Renal cortical epithelial cell (primary cell): ENCODE results near the gene CAMK1G. TPM values are rescaled to one million over a fixed set of nuclear protein-coding genes. Genes with fewer than 3 reads are reported as not detected.
A peak's percentile ranks its signal among the peaks of the same experiment; 100 is the strongest.

Source experiments
- DNase-seq: peaks from one replicate; pipeline ENCODE4 v3.0.0-alpha.2; 2011; ENCODE audit warnings: low read depth
- total RNA-seq: library from RNA; depleted of rRNA; stranded (reverse); fragments of >200 nt; gene quantifications from 2 replicates; pipeline ENCODE4 v1.2.3, GENCODE V29; 2014

The CAMK1G gene
- total RNA-seq, 1 donor from 2014 or later: 0.55 TPM

GRCh38 chr1:209600541-209600940 lies 17.0 kb downstream of the CAMK1G start:
- no peak for DNase-seq

DNA sequence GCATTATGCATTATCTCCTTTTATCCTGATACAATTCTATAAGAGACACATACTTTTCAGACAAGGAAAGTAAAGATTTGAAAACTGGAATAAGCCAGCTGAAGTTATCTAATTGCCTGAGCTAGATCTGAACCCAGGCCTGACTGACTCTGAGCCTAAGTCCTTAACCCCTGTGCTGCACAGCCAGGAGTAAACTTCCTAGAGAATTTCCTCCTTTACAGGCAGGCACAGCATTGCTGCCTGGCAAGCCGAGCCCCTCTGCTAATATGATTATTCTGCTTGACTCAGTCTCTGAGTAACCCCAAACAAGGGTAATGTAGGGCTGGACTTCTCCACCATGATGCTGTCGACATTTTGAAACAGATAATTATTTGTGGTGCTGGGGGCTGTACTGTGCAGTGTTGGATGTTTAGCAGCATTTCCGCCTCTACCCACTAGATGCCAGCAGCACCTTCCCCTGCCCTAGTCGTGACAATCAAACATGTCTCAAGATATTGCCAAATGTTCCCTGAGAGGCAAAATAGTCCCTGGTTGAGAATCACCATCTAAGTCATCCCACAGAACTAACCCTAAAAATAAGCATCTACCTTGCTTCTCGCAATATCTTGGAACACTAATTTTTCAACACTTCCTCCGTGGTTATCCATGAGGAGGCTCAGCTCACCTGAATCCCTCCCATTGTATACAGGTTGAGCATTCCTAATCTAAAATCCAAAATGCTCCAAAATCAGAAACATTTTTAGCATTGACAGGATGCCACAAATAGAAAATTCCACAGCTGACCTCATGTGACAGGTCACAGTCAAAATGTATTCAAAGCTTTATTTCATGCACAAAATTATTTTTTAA lies 18.5 kb downstream of the CAMK1G start:
- DNase-seq: peak; percentile 61

- no peak for DNase-seq
These were observed 20.4 kb downstream of the CAMK1G start for GRCh38 chr1:209603877-209604276.

GRCh38 chr1:209607102-209607794 lies 23.7 kb downstream of the CAMK1G start:
- peak; percentile 83 for DNase-seq

- no peak for DNase-seq
These were observed 24.3 kb downstream of the CAMK1G start for GRCh38 chr1:209607795-209608178.

GRCh38 chr1:209609041-209609790 lies 25.7 kb downstream of the CAMK1G start:
- DNase-seq: no peak

- peak; percentile 39 for DNase-seq
These were observed 26.5 kb downstream of the CAMK1G start for GRCh38 chr1:209609791-209610630.

DNA sequence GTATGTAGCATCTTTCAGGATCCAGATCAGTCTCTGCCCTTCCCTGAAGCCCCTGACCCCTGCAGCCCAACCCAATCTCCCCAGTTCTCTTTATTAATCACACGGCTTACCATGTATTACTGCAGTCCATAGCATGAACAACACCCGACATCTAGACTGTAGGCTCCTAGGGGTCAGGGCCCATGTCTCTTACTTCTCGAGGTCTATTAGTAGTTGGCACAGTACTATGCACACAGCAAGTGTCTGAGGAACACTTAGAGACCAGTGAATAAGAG lies 27.1 kb downstream of the CAMK1G start:
- DNase-seq: no peak

DNA sequence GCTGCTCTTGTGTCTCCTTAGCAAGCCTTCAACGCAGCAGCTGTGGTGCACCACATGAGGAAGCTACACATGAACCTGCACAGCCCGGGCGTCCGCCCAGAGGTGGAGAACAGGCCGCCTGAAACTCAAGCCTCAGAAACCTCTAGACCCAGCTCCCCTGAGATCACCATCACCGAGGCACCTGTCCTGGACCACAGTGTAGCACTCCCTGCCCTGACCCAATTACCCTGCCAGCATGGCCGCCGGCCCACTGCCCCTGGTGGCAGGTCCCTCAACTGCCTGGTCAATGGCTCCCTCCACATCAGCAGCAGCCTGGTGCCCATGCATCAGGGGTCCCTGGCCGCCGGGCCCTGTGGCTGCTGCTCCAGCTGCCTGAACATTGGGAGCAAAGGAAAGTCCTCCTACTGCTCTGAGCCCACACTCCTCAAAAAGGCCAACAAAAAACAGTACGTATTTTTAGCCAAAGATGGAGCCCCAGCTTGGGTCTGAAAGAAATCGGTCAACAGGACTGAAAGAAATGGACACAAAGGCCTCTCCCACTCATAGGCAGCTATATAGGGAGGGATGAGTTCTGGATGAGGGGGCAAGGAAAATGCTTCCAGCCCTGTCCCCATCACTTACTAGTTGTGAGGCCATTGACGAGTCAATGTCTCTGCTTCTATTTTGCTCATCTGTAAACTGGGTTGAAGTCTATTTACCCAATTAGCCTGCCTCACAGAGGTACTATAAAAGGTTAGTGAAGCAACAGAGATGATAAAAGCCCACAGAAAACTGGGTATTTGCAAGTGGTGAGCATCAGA lies 28.5 kb downstream of the CAMK1G start:
- no peak for DNase-seq

DNA sequence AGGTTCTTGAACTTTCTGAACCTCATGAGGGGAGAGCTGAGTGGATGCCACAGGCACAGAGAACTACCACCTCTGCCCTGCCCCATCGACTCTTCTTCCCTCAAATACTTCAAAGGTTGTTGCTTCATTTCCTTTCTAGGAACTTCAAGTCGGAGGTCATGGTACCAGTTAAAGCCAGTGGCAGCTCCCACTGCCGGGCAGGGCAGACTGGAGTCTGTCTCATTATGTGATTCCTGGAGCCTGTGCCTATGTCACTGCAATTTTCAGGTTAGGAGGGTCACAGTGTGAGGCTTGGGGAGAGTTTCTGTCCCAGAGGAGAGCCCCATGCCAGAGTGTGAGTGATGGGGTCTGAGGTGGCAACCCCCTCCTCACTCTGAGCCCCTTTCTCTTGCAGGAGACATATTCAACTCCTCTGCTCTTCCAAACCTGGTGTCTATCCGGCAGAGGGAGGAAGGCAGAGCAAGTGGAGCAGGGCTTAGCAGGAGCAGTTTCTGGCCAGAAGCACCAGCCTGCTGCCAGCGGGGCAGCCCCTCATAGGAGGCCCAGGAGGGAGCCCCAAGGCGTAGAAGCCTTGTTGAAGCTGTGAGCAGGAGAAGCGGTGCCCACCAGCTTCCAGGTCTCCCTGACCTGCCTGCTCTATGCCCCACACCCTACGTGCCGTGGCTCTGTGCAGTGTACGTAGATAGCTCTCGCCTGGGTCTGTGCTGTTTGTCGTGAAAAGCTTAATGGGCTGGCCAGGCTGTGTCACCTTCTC lies 29.3 kb downstream of the CAMK1G start:
- DNase-seq: no peak

DNA sequence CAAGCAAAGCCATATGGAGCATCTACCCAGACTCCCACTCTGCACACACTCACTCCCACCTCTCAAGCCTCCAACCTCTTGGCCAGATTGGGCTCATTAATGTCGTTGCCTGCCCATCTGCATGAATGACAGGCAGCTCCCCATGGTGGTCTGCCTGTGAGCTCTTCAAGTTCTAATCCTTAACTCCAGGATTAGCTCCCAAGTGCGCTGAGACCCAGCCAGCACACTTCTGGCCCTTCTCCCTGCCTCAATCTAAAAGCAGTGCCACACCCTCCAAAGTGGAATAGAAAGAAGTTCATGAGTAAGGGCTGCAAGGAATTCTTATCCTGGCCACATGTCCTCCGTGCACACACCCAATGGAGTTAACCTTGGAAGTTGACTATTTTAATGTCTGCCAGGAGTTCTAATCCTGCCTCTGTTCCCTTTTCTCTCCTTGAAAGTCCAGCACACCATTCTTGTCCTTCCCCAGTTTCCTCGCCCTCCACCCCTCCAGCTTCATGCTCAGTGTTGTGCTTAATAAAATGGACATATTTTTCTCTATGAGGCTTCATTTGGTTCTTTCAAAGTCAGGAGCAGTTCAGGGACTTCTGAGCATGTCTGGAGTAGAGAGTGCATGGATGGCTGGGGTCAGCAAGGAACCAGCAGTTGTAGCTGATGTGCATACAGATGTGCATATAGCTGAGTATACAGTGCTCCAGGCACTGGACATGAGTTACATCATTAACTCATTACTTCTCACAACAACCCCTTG lies 30.1 kb downstream of the CAMK1G start:
- no peak for DNase-seq

DNA sequence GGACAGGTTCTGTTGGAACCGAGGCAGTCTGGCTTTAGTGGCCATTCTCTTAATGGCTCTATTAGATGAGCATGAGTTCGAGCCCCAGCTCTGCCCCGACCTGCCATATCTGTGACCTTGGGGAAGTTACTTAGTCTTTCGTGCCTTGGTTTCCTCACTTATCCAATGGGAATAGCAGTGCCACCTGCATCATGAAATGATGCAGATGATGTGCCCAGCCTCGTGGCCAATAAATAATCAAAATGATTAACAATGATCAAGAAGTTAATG lies 30.6 kb downstream of the CAMK1G start:
- DNase-seq: no peak

DNA sequence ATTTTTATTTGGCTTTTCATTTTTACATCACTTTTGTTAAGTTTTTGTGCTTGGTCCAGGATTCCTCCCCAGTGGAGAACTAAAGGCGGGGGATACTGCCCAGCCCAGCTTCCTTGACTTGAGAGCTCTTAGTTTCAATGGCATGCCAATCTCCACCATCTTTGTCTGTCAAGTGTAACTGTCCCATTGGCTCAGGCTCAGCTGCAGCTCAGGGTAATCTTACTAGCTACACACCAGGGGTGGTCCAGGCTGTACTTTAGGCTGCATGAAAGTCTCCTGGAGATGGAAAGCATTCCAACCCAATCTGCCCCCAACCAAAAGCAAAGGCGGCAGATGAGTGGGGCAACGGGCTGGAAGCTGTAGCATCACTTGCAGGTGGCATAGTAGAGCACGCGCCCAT lies 31.4 kb downstream of the CAMK1G start:
- no peak for DNase-seq

- no peak for DNase-seq
These were observed 33.0 kb downstream of the CAMK1G start for GRCh38 chr1:209616366-209617046.

- DNase-seq: no peak
These were observed 33.6 kb downstream of the CAMK1G start for GRCh38 chr1:209617047-209617673.

- no peak for DNase-seq
These were observed 34.2 kb downstream of the CAMK1G start for GRCh38 chr1:209617755-209618154.

DNA sequence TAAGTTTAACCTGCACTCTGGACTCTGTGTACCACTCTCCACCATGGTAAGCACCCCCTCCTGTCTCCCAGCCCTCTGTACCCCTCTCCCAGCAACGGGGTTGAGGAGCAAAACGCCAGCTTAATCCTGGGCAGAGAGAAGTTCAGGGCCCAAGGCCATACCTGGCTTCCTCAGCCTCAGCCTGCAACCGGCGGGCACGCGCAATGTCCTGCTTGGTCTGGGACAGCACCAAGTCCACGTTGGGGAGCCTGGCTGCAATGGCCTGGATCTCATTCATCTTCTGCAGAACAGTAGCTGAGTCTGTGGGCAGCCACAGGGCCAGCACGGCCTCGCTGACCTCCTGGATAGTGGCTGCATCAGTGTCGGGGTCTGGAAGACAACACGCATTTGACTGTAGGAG lies 34.8 kb downstream of the CAMK1G start:
- DNase-seq: no peak

DNA sequence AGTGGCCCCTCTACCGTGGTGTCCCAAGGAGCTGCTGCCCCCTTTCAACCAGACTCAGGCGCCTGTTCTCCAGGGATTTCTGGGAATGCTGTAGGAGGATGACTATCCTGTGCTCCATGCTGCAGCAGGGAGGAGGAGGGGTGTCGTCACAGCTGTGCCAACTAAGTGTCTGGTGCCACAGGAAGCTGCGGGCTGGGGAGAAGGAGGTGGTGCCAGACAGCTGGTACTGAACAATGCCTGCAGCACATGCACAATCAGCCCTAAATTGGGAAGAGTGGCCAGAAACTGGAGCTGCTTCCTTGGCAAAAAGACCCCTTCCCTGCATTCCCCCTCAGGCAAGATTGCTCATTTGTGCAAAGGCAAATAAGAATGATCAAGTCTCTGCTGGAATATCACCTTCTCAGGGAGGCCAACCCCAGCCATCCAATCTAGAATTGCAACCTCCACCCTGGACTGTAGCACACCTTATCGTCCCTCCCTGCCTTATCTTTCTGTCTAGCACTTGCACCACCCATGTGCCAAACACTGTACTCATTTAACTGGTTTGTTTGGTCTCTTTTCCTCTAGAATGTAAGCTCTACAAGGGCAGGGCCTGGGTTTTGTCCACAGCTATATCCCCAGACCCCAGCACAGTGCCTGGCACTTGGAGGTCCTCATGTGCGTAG lies 35.4 kb downstream of the CAMK1G start:
- no peak for DNase-seq
